Glomerular visceral epithelial cell (primary cell): Measurements from ENCODE around the gene SHANK2.
A peak's percentile ranks its signal among the peaks of the same experiment; 100 is the strongest.

ENCODE experiments used
- DNase-seq: peaks from one replicate; pipeline ENCODE4 v3.0.0-alpha.2; 2016; ENCODE audit errors: extremely low spot score

The SHANK2 gene

DNA sequence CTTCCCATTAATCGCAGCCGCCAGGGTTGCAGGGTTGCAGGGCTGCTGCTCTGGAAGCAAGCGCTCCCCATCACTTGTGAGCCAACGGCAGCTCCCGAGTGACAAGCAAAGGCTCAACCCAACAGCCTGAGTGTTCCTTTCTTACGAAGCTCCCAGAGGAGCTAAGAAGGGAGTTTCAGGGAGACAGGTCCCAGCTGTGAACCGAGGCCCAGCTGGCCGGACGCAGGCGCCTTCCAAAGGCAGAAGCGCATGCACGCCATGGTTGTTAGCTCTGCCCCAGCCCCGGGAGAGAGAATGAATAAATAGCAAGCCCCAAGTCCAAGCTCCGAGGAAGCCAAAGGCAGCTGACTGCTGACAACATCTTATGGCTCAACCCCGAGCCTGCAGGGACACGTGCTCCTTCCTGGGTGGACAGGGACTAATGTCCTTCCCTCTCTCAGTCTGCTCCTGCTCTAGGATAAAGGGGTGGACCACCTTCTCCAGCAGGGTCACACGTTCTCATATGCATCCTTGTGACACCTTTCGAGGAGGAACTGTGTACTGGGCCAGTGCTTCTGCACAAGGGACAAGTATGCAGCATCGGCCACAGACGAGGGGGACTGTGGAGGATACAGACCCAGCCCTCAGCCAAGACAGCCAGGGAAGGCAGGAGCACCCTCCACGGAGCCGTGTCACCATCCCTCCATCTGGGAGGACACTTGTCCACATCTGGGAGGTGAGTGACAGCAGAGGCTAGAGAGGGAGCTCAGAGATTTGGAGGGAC is 29.9 kb downstream of the SHANK2 start:
- DNase-seq, result no peak

DNA sequence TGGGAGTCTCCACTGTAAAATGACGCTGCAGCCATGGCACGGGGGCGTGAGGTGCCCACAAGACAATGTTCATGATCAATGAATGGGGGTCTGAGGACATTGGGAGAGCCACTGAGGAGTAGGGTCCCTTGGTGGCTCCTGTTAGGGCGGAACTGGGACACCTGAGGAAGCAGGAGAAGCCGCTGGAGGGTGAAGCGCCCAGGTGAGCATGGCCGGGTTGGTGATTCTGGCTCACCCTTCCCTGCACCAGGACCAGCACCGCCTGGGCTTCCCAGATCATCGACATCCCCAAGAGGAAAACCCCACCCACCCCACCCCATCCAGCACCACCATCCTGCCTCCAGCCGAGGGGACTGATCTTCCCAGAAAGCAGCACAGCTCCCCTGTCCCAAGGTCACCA is 30.6 kb downstream of the SHANK2 start:
- DNase-seq, result no peak

DNA sequence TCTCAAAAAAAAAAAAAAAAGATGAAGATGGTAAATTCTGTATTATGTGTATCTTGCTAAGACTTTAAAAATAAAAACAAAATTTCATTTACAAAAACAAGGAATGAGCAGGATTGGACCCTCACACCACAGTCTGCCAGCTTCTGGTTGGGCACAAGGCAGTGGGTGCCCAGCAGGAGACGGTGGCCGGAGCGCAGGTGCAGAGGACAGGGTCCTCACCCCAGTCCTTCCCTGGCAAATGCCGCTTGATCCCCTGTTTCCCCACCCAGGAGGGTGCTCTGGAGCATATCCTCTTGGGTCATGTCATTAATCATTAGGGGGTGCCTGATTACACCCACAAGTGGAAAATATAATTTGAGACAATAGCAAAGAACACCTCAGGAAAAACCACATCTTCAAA is 31.2 kb downstream of the SHANK2 start:
- no peak for DNase-seq

DNA sequence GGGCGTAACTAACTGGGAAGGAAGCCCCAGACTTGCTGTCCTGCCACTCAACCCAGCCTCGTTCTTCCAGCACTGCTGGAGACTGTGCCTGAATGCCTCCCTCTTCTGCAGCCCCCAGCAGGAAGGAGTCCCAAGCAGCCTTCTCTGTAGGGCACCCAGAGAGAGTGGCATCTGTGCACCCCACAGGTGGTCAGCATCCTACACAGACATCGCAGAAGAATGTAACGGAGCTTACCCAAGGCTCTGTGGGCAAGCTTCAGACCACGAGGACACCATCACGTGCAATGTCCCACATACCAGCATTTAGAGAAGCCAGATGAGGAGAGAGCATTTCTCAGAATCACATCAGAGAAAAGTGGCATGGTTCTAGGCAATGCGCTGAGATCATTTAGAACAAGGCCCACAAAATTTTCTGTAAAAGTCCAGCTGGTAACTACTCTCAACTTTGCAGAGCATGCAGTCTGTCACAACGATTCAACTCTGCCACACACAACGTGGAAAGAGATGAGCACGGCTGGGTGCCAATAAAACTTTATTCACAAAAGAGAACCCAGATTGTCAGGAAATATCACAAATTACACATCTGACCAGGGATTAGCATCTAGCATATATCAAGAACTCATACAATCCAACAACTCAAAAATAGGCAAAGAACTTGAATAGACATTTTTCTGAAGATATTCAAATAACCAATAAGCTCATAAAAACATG is 33.4 kb downstream of the SHANK2 start:
- DNase-seq, result peak; percentile 11

DNA sequence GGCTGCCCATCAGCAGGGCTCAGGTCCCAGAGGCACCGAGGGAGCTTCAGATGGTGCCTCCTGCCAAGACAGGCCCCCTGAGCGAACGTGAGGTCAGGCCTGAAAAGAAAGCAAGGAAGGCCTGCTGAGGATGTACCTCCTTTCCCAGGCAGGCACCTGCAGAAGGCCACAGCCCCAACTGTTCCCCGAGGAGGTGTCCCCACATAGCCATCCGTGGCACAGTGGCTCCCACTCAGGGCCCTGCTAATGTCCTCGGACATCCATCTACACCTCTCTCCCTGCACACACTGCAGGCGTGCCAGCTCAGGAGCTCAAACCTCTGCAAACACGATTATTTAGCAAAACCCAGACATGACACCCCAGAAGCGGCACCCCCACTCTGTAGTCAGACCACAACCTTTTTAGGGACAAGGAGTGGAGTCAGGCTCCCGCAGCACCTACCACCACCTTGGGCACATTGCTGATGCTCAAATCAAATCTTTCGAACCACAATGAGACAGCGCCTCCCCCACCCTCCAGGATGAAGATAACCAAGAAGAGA is 36.9 kb downstream of the SHANK2 start:
- DNase-seq, result no peak

DNA sequence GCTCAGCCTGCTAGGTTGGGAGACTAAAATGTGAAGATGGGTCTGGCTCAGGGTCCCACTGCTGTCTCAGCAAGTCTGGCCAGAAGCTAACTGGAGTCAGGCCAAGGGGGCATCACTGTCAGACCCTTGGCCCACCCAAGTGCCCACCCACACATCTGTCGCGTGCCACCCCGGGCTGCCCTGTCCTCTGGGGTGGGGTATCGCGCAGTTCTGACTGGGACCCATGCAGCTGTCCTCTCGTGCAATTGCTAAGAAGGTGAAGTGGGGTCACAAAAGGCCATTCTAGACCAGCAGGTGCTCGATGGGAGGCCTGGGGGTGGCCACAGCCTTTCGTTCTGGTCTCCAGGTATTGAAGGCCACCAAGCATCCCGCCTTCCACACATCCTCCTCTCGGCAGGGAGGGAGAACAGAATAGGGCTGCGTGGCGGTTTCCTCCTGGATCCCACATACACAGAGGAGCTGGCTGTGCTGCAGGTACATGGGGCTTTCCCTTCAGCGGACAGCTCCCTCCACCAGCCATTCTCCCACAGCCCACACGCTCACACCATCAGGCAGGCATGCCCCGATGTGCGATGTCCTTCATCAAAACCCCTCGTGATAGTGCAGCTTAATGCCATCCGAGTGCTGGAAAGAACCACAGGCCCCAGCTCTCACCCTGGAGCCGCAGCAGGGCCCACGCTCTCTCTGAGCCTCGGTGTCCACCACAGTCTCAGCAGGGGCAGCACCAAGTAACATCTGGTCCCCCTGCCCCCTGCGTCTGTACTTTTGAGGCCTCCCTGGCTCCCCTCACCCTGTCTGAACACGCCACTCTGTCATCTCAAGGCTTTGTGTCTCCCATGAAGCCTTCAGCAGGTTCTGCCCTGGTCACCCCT is 37.6 kb downstream of the SHANK2 start:
- no peak for DNase-seq

DNA sequence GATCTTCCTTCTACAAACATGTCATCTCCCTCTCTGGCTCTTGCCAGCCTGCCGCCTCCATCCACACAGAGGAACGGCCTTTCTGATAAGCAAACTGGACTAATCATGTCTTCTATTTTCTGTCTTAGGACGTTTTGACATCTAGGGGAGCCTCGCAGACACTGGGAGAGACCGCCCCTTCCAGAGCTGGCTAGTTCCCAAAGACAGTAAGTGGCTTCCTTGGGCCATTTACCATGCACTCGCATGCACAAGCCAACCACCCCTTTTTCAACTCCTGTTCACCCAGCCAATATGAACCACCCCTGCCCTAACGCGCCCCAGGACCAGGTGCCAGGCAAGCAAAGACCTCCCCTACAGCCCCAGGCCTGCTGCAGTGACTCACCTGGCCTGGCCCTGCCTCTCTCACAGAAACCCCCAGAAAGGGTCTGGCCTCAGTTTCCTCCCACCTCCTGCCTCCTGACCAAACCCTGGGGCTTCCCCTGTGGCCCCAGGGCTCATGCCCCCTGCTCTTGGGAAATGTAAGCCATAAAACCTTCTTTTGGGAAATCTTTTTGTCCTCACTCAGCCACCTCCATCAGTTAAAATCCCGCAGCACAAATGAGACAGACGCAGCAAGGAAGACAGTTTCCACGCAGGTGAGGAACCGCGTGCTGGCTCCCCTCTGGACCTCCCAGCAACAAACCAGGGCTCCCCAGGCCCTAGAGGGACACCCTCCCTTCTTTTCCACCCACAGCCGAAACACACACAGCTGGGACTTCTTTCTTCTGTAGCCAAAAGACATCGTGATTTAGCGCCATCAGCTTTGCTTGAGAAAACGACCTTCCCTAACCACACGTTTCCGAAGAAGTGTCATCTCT is 38.5 kb downstream of the SHANK2 start:
- DNase-seq, result no peak

DNA sequence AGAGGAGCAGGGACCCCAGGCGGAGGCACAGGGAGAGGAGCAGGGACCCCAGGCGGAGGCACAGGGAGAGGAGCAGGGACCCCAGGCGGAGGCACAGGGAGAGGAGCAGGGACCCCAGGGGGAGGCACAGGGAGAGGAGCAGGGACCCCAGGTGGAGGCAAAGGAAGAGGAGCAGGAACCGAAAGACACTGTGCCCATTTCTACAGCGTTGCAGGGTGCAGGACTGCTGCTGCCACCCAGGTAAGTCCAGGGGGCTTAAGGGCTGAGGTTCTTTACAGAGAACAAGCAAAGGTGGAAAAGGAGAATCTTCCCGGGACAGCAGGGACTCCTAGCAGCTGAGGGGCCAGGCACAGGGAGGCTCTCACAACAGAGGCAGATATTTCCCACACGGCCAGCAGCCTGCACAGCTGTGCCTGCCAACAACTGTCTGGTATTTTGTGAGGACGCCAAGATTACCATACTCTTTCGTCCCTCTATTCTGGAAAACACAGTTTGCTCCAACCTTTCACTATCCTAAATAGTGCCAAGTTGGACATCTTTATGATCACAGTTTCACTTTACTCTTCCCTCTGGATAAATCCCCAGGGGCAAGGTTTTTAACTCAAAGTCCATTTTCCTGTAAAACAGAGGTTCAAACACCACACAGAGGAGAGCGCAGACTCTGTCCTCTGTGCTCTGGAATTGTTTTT is 39.4 kb downstream of the SHANK2 start:
- no peak for DNase-seq

DNA sequence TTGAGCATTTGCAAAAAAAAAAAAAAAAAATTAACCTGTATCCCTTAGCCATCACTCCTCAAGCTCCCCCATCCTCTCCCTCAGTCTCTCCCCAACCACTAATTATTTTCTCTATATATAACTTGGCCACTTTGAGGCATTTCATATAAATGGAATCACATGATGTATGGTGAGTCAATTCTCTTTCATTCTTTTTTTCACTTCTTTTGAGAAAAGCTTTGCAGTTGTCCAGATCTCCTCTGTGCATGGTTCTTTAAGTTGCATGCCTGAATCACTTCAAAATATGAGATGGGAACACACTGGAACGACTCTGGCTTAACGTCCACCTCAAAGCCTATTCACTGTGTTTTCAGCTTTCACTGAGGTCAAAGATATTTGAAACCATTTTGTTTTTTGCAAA is 40.7 kb downstream of the SHANK2 start:
- DNase-seq, result no peak

DNA sequence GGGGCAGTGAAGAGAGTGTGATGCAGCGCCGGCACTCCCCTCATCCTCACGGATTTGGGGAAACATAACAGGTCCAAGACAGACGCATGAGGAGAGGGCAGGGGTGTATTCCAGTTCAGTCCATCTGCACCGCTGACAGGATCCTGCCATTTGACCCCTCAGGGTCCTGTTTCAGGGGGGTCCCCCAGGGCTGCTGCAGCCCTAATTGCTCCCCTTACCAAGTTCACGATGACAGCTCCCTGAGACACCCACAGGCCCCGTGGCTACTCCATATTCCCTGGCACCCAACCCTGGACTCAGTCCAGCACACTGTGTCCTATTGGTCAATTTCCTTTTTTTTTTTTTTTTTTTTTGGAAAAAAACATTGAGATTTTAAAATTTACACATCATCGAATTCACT is 41.5 kb downstream of the SHANK2 start:
- DNase-seq, result no peak

DNA sequence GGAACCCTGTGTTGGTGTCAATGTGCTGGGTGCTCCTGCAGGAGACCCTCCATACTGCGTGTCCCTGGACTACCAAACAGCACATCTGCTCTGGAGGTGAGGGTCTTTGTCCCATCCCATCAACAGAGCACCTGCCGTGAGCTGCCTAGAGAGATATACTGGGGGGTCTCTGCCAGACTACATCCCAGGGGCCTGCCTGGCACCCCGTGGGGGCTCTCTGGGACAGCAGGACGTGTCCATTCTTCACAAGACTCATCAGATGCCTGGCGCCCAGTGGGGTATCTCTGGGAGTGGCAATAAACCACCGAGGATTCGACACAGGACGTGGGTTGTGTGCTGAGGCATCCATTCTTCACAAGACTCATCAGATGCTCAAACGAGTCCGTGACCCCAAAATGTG is 42.7 kb downstream of the SHANK2 start:
- DNase-seq, result no peak

DNA sequence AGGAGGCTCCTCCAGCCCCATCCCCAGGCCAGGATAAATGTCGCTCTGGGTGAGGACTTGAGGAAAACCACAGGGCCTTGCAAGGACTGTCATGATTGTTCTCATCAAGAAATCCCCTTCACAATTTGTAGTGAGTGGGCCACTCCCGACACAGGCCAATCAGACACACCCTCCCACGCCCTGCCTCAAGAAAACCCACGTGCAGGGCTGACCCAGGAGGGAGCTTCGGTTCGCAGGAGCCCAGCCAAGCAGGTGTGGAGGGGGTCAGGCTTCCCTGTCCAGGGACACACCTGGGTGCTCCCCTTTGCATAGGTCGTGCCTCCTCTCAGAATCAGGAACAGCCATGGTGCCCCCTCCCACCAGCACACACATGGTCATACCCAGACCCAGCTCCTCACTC is 43.2 kb downstream of the SHANK2 start:
- DNase-seq, result no peak

DNA sequence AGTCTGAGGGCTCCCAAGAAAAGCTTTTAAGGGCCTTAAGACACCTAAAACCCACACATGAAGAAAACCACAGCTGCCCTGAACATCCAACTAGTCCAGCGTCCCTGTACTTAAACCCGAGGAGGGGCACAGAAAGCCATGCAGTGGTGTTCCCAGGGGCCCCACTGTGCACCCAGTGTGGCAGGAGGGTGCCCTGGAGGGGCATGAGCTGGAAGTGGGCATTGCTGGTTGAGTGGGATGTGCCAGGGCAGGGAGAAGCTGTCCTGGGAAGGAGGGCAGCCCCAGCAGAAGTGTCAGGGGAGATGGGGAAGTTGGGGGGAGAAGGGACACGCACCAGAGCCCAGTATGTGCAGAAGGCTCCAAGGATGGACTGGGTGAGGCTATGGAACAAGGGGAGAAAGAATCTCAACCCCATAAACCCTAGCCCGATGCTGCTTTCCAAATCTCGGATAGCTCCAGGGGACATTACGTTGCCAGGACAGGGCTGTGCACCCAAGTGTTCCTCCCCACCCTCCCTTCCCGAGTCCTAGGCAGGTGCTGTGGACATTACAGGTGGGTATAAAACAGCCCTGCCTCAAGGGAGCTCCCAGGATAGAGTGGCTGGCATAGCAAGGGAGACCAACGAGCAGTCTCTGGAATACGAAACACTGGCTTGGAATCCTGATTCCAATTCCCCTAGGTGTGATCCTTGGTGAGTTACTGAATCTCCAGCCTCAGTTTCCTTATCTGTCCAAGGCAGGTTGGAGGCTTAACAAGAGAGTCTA is 44.2 kb downstream of the SHANK2 start:
- DNase-seq, result no peak

DNA sequence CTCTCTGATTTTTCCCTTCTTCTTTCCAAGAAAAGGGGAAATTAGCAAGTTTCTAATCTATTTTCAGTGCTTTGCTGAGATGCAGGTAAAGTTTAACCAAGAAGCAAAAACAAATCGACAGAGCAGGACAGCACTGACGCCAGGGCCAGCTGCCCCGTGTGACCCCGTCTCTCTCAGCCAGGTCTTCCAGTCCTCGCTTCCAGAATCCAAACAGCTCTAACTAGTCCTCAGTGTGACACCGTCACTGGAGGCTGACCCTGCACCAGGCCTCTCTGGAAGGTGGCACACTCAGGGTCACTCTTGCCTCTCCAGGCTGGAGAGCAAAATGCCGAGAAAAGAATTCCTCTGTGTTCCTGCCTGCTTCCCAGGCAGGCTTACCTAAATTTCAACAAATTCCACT is 44.8 kb downstream of the SHANK2 start:
- DNase-seq, result no peak

DNA sequence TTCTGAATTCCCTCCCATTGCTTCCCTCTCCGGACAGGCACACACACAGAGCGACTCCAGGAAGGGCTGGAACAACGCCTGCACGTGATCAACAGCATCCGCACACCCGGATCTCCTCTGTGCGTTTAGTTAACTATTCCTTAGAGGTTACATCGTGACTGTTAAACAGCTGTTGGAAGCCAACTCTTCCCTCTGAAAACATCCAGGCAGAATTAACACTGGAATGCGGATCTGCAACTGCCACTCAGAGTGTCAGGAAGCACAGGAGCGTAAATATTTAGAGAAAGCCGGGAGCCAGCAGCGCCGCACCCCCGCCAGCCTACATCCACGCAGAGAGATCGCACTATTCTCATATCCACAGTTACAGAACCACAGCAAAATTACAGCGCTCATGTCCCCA is 46.2 kb downstream of the SHANK2 start:
- DNase-seq, result peak; percentile 57

DNA sequence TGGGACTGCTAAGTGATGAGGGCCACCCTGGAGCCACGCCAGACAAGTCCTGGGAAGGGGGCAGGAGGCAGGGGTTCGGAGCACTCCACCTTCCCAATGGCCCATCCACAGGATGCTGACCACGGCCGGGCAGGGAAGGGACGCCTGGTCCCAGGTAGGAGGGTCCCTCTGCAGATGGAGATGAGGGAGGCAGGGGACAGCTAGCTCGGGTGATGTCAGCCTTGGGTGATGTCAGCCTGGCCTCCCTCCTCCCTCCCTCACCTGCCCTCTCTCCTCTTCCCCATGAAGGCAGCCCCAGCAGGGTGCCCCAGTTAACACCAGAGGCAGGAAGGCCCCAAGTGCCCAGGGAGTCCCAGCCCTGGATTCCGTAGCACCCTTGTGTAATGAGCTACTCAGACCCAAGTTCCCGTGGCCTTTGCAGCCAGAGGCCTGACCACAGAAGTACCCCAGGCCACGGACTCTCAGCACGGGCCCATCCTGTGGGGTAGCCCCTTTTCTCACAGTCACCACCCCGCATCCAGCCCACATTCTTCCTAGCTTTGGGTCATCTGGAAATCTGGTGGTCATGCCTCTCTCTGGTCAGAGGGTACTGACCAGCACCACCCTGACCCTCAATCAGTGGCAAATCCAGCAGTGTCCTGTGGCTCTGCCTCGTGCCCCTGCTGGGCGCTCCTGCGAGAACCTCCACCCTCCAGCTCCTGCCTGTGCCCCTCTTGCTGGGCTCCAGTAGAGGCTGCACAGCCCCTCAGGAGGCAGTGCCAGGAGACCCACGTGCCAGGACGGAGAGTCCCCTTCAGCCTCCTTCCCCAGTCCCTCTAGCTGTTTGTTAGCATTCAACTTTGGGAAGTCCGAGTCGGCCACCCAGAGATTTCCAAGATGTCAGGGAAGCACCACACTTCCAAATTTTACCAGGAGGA is 47.4 kb downstream of the SHANK2 start:
- DNase-seq, result no peak

DNA sequence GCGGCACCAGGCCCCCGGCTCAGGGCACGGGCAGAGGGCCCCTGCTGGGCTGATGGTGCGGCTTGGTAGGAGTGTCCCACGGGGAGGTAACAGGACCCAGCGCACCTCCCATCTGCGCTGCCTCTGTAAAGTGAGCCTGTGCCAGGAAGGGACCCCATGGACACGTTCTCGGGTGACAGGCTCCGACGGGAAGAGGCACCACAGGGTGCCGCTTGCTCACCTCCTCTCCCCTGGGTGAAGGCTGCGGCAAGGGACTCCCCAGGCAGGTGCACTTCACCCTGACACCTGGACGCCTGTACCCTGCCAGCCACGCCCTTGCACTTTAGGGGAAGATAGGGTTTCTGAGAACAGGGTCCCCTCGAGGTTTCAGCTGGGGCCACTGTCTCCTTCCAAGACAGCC is 48.1 kb downstream of the SHANK2 start:
- DNase-seq, result no peak

DNA sequence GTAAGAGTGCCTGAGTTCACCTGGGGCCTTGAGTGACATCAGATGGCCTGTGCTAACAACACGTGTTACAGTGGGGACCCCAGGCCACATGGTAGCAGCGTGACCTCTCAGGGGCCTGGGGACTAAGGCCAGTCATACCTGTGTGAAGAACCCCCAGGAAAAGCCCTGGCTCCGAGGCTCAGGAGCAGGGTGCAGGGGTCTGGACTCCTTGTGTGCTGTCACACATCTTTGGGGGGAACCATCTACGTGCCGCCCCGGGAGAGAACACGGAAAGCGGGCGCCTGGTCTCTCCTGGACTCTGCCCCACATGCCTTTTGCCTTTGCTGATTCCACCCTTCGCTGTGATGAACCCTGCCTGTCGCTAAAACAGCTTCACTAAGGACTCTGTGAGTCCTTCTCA is 48.7 kb downstream of the SHANK2 start:
- no peak for DNase-seq

DNA sequence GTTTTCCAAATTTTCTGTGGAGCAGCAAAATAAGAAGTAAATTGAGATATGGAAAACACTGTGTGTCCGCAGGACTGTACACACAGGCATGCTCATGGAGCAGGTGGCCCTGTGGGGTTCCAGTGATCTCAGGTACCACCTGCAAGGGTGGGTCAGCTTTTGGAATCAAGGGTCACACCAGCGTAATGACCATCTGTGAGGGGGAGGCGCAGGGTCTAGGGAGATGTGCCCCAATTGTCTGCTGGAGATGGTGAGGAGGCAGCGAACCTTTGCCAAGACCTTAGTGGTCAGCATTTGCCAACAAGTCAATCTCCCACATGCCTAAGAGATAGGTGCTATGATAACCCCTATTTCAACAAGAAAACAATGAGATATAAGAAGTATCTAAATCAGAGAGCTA is 49.4 kb downstream of the SHANK2 start:
- DNase-seq, result no peak
